Ovary (tissue), 9 donors: Measurements from ENCODE around the gene NOX3. TPM values are rescaled to one million over a fixed set of nuclear protein-coding genes. Genes with fewer than 3 reads are reported as not detected.

Source experiments
- DNase-seq, 5 donors: peaks; one replicate each; pipeline ENCODE4 v3.0.0-alpha.2; 2019 to 2020
- H3K27ac ChIP-seq, 2 donors: fragments of 200-600 bp; one replicate each; pipeline versions ENCODE4 v1.5.1 to v1.8.0; 2019 to 2022
- H3K27me3 ChIP-seq: fragments of 200-600 bp; one replicate; pipeline ENCODE4 v1.8.0; 2022
- H3K36me3 ChIP-seq: fragments of 200-600 bp; sonication (generic); one replicate; pipeline ENCODE4 v1.5.1; 2019
- H3K4me1 ChIP-seq: one replicate; pipeline ENCODE4 v1.8.1; 2013; ENCODE audit warnings: mild to moderate bottlenecking, moderate library complexity; ENCODE audit not compliant: insufficient read depth
- H3K4me3 ChIP-seq: fragments of 200-600 bp; sonication (generic); one replicate; pipeline ENCODE4 v1.5.1; 2017
- H3K9me3 ChIP-seq, 2 donors: fragments of 200-600 bp in 1 of 2; sonication (generic) in 1 of 2; one replicate each; pipeline versions ENCODE4 v1.5.1 to v1.8.1; 2013 to 2019; ENCODE audit warnings: mild to moderate bottlenecking in 1 of 2, moderate library complexity in 1 of 2
- CTCF ChIP-seq, 3 donors: fragments of 450-650 bp in 2 of 3; fragments of 200-600 bp in 1 of 3; IDR thresholded peaks; one replicate each; pipeline versions ENCODE4 v1.5.1 to v1.8.0; 2016 to 2022; ENCODE audit warnings: antibody characterized with exemption in 3 of 3, mild to moderate bottlenecking in 1 of 3
- EP300 ChIP-seq: sonication (generic); formaldehyde crosslinking; IDR thresholded peaks from one replicate; pipeline ENCODE4 v1.6.1; 2017; ENCODE audit warnings: antibody characterized with exemption
- POLR2A ChIP-seq: fragments of 450-650 bp; IDR thresholded peaks from one replicate; pipeline ENCODE4 v1.6.1; 2017; ENCODE audit warnings: antibody characterized with exemption, mild to moderate bottlenecking, moderate library complexity
- WGBS, 3 donors: extraction: QIAGEN DNeasy Blood & Tissue Kit in 1 of 3; methylation state at CpG; one replicate each; pipeline versions ENCODE4 v1.1.5 to v1.1.7; 2013 to 2017; 5-methylcytosine and 5-hydroxymethylcytosine counted together
- intact Hi-C, 4 donors: fragments of 100-400 bp; cut with DNase I; formaldehyde crosslinking; loops; one replicate each; pipeline versions ENCODE4 v1.11.0 to v1.15.1; 2022 to 2023
- polyA plus RNA-seq, 2 donors: library from polyadenylated mRNA; stranded (reverse); fragments of 200-250 nt in 1 of 2; fragments of 350-450 nt in 1 of 2; fragmentation: Illumina TruSeq in 1 of 2; extraction: RNeasy Lipid Tissue Mini Kit (QIAGEN cat#74804) in 1 of 2; gene quantifications; one replicate each; pipeline ENCODE4 v1.2.3, GENCODE V29; 2013 to 2014
- total RNA-seq, 7 donors: library from RNA; depleted of rRNA in 2 of 7; stranded (reverse); fragments of >200 nt in 2 of 7; fragmentation: NEBNext Ultra II Directional in 3 of 7; extraction: Animal tissue kit (Norgen Biotek cat#: 25700) in 3 of 7; gene quantifications; one replicate each; pipeline versions ENCODE4 v1.1.0 to v1.2.4, GENCODE V29; 2016 to 2023
- donor health status: DM: no; HTN: no; CAD: no; lungs with moderate emphysema.
- donor health status: DM: no; HTN: no; CAD: no.
- donor health status: Bipolar disorder and iron deficiency.
- donor health status: DM: yes; HTN: yes; CAD: no.
- donor health status: DM: no; HTN: no; CAD: no.
- donor health status: DM: yes; HTN: yes; CAD: no.

NOX3 gene
- total and polyA plus RNA-seq, 9 donors, result not detected

- intact Hi-C loops, result no loop called here
- no peak overlapping the region for H3K27ac ChIP-seq
- no peak overlapping the region for H3K4me3 ChIP-seq
- H3K4me1 ChIP-seq, result no peaks in the 10 kb centered on the region
- H3K9me3 ChIP-seq, result no peaks in the 10 kb centered on the region
- H3K27me3 ChIP-seq, result no peaks in the 10 kb centered on the region
- no peaks in the 10 kb centered on the region for H3K36me3 ChIP-seq
- no peak for TF ChIP-seq POLR2A
- no peak for TF ChIP-seq CTCF (IDR thresholded peaks at IDR 0.05)
- 84 to 93% (median 86%) methylated on average over 4 of the region's 4 CpGs for WGBS, 3 donors
- DNase-seq, result no peak
These were observed 103.6 kb downstream of the NOX3 start for GRCh38 chr6:155352130-155352420.

GRCh38 chr6:155351273-155352129, 104.1 kb downstream of the NOX3 start:
- no peaks in the 10 kb centered on the region for H3K36me3 ChIP-seq

GRCh38 chr6:155349956-155350355, 105.7 kb downstream of the NOX3 start:
- WGBS, 3 donors, result 84 to 94% (median 91%) methylated on average over 5 to 6 of the region's 6 CpGs
- no peak for TF ChIP-seq EP300
- no peak for TF ChIP-seq CTCF (IDR thresholded peaks at IDR 0.05)
- TF ChIP-seq POLR2A, result no peak

More at GRCh38 chr6:155351273-155352129, 104.1 kb downstream of the NOX3 start:
- H3K27me3 ChIP-seq, result no peaks in the 10 kb centered on the region
- H3K9me3 ChIP-seq, result no peaks in the 10 kb centered on the region
- intact Hi-C loops, result no loop called here
- no peak for DNase-seq
- WGBS, 3 donors, result 88 to 92% (median 89%) methylated on average over 5 of the region's 5 CpGs
- H3K27ac ChIP-seq, result no peak overlapping the region
- H3K4me3 ChIP-seq, result no peak overlapping the region
- TF ChIP-seq EP300, result no peak
- TF ChIP-seq POLR2A, result no peak
- no peak for TF ChIP-seq CTCF (IDR thresholded peaks at IDR 0.05)
- no peaks in the 10 kb centered on the region for H3K4me1 ChIP-seq

GRCh38 chr6:155349129-155349528, 106.5 kb downstream of the NOX3 start:
- 94 to 97% (median 97%) methylated on average over 2 of the region's 2 CpGs for WGBS, 3 donors
- intact Hi-C loops, result no loop called here
- Histone ChIP-seq H3K27ac (no peak overlapping the region), H3K4me1 (no peaks in the 10 kb centered on the region), H3K4me3 (no peak overlapping the region), H3K36me3 (no peaks in the 10 kb centered on the region), H3K27me3 (no peaks in the 10 kb centered on the region), H3K9me3 (no peaks in the 10 kb centered on the region)
- DNase-seq, result no peak
- TF ChIP-seq POLR2A, result no peak
- no peak for TF ChIP-seq EP300
- no peak for TF ChIP-seq CTCF (IDR thresholded peaks at IDR 0.05)

More at GRCh38 chr6:155349956-155350355, 105.7 kb downstream of the NOX3 start:
- no peak overlapping the region for H3K27ac ChIP-seq
- H3K4me3 ChIP-seq, result no peak overlapping the region
- H3K4me1 ChIP-seq, result no peaks in the 10 kb centered on the region
- H3K27me3 ChIP-seq, result no peaks in the 10 kb centered on the region
- no peaks in the 10 kb centered on the region for H3K9me3 ChIP-seq
- no peak for DNase-seq
- no peaks in the 10 kb centered on the region for H3K36me3 ChIP-seq
- intact Hi-C loops, result no loop called here
